IPS-11a (cell line): ENCODE results near the gene FRK.
"Not testable (repeated sequence)": the region's sequence is repeated elsewhere in the genome, so short reads cannot be mapped to it uniquely, and the experiment has no call there.

Experiments
- H3K4me3 ChIP-seq: one replicate; pipeline ENCODE4 v1.5.1; 2013; ENCODE audit warnings: low read depth, low read length, control low read depth

Gene FRK

GRCh38 chr6:116060572-116061283 lies at the start of gene FRK:
Gene FRK, minus strand, starts transcription at chr6:116060891. Its CDS starts 580 bp downstream, at chr6:116060311.
- H3K4me3 ChIP-seq = no peak within 1 kb of the TSS

GRCh38 chr6:116108836-116109235 lies 48.1 kb upstream of the FRK start:
- H3K4me3 ChIP-seq = no peak overlapping the region

GRCh38 chr6:116106146-116106545 lies 45.5 kb upstream of the FRK start:
- H3K4me3 ChIP-seq = no peak overlapping the region

- no peak overlapping the region for H3K4me3 ChIP-seq
Observed at GRCh38 chr6:116105247-116105646, 44.6 kb upstream of the FRK start.

GRCh38 chr6:116104636-116105035 lies 43.9 kb upstream of the FRK start:
- no peak overlapping the region for H3K4me3 ChIP-seq

- no peak overlapping the region for H3K4me3 ChIP-seq
Observed at GRCh38 chr6:116102873-116103272, 42.2 kb upstream of the FRK start.

GRCh38 chr6:116101790-116102189 lies 41.1 kb upstream of the FRK start:
- peak overlapping the region; percentile 80 for H3K4me3 ChIP-seq

- H3K4me3 ChIP-seq = peak overlapping the region; percentile 80
Observed at GRCh38 chr6:116101302-116101718, 40.6 kb upstream of the FRK start.

- H3K4me3 ChIP-seq = peak within 1 kb of the TSS; percentile 80
Observed at GRCh38 chr6:116100419-116101301, 40.0 kb upstream of the FRK start, which contains the start of gene NT5DC1. Gene NT5DC1, plus strand, starts transcription at chr6:116100853. Its CDS starts 78 bp downstream, at chr6:116100931.

- no peak overlapping the region for H3K4me3 ChIP-seq
Observed at GRCh38 chr6:116099036-116099435, 38.3 kb upstream of the FRK start.

GRCh38 chr6:116096979-116097816 lies 36.5 kb upstream of the FRK start:
- no peak overlapping the region for H3K4me3 ChIP-seq

- H3K4me3 ChIP-seq = not testable (repeated sequence)
Observed at GRCh38 chr6:116096048-116096759, 35.5 kb upstream of the FRK start.

GRCh38 chr6:116094041-116094440 lies 33.4 kb upstream of the FRK start:
- H3K4me3 ChIP-seq = no peak overlapping the region

GRCh38 chr6:116090251-116090650 lies 29.6 kb upstream of the FRK start:
- H3K4me3 ChIP-seq = no peak overlapping the region

- H3K4me3 ChIP-seq = no peak overlapping the region
Observed at GRCh38 chr6:116088946-116089345, 28.3 kb upstream of the FRK start.

- H3K4me3 ChIP-seq = no peak overlapping the region
Observed at GRCh38 chr6:116087437-116088027, 26.8 kb upstream of the FRK start.

GRCh38 chr6:116084284-116084683 lies 23.6 kb upstream of the FRK start:
- no peak overlapping the region for H3K4me3 ChIP-seq

GRCh38 chr6:116083052-116083451 lies 22.4 kb upstream of the FRK start:
- no peak overlapping the region for H3K4me3 ChIP-seq

GRCh38 chr6:116078945-116079344 lies 18.3 kb upstream of the FRK start:
- no peak overlapping the region for H3K4me3 ChIP-seq

- H3K4me3 ChIP-seq = no peak overlapping the region
Observed at GRCh38 chr6:116078522-116078921, 17.8 kb upstream of the FRK start.
